ENCODE results near the gene ZCCHC24.

ZCCHC24 gene

GRCh38 chr10:79390551-79391229 is 54.7 kb downstream of the ZCCHC24 start:
- no peak for TF ChIP-seq CTCF (IDR thresholded peaks at IDR 0.05; ENCODE audit: insufficient read depth, low read length, missing control alignments)
- ChIA-PET CTCF (interaction anchor here (2.1 to 6.5 kb wide), 2 partner anchors 9 to 15 kb away, joined by 10 to 35 read pairs; no protein-coding TSS in a partner anchor), POLR2A (interaction anchor here (1.2 kb wide), 2 partner anchors 9 to 54 kb away, joined by 3 to 5 read pairs; partner anchors contain the start of gene ZCCHC24)
- no peak for DNase-seq (ENCODE audit: low read depth, low spot score)
- no peak overlapping the region for H3K4me3 ChIP-seq (ENCODE audit: low read depth, low read length)

- H3K4me3 ChIP-seq (ENCODE audit: low read depth, low read length): no peak overlapping the region
- ChIA-PET POLR2A (interaction anchor here (1.2 kb wide), 1 partner anchor 55 kb away, joined by 3 read pairs; the partner anchor contains the start of gene ZCCHC24), CTCF (interaction anchor here (3.6 to 6.5 kb wide), 2 partner anchors 10 to 16 kb away, joined by 30 to 35 read pairs; no protein-coding TSS in a partner anchor)
- no peak for DNase-seq (ENCODE audit: low read depth, low spot score)
- TF ChIP-seq CTCF (IDR thresholded peaks at IDR 0.05; ENCODE audit: insufficient read depth, low read length, missing control alignments): no peak
Observed at GRCh38 chr10:79390057-79390456, 55.4 kb downstream of the ZCCHC24 start.

GRCh38 chr10:79387974-79388850 is 57.2 kb downstream of the ZCCHC24 start:
- ChIA-PET CTCF (interaction anchor here (0.9 to 6.5 kb wide), 5 partner anchors 9 to 87 kb away, joined by 3 to 35 read pairs (median 4); no protein-coding TSS in a partner anchor), POLR2A (no interaction called here)
- TF ChIP-seq CTCF (IDR thresholded peaks at IDR 0.05; ENCODE audit: insufficient read depth, low read length, missing control alignments): no peak
- H3K4me3 ChIP-seq (ENCODE audit: low read depth, low read length): no peak overlapping the region
- no peak for DNase-seq (ENCODE audit: low read depth, low spot score)

- H3K4me3 ChIP-seq (ENCODE audit: low read depth, low read length): no peak overlapping the region
- no peak for DNase-seq (ENCODE audit: low read depth, low spot score)
- ChIA-PET POLR2A (no interaction called here), CTCF (interaction anchor here (0.9 to 6.5 kb wide), 5 partner anchors 9 to 88 kb away, joined by 3 to 35 read pairs (median 4); no protein-coding TSS in a partner anchor)
- no peak for TF ChIP-seq CTCF (IDR thresholded peaks at IDR 0.05; ENCODE audit: insufficient read depth, low read length, missing control alignments)
Observed at GRCh38 chr10:79387466-79387973, 57.9 kb downstream of the ZCCHC24 start.

GRCh38 chr10:79386637-79387465 is 58.6 kb downstream of the ZCCHC24 start:
- no peak for DNase-seq (ENCODE audit: low read depth, low spot score)
- ChIA-PET CTCF (interaction anchor here (1.0 to 6.5 kb wide), 3 partner anchors 13 to 18 kb away, joined by 3 to 35 read pairs (median 30); no protein-coding TSS in a partner anchor), POLR2A (no interaction called here)
- TF ChIP-seq CTCF (IDR thresholded peaks at IDR 0.05; ENCODE audit: insufficient read depth, low read length, missing control alignments): no peak
- H3K4me3 ChIP-seq (ENCODE audit: low read depth, low read length): no peak overlapping the region
